ENCODE measurements around the gene FMN1. TPM values are rescaled to one million over a fixed set of nuclear protein-coding genes. Genes with fewer than 3 reads are reported as not detected.

FMN1 gene
- total RNA-seq, 1 experiment from 2014 or later: 4.5 TPM

DNA sequence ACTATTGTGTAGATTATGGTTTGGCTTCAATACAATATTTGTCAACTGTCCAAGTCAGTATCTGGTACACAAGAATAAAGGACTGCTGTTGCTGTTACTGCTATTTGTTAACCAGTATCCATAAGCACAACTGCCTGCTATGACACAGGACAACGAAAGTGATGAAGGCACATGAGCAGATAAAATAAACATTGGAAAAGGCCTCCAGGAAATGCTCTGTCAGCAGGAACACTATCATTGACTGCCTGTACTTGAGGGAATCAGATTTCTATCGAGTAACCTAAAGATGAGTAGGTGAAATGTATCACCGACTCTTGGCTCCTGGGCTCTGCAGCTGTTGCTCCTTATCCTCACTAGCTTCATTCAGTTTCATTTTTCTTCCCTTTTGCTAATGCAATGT is 56.5 kb downstream of the FMN1 start (continued):
- TF ChIP-seq, protein P1, sequence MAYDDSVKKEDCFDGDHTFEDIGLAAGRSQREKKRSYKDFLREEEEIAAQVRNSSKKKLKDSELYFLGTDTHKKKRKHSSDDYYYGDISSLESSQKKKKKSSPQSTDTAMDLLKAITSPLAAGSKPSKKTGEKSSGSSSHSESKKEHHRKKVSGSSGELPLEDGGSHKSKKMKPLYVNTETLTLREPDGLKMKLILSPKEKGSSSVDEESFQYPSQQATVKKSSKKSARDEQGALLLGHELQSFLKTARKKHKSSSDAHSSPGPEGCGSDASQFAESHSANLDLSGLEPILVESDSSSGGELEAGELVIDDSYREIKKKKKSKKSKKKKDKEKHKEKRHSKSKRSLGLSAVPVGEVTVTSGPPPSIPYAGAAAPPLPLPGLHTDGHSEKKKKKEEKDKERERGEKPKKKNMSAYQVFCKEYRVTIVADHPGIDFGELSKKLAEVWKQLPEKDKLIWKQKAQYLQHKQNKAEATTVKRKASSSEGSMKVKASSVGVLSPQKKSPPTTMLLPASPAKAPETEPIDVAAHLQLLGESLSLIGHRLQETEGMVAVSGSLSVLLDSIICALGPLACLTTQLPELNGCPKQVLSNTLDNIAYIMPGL (CRISPR knock-in tag; IDR thresholded peaks at IDR 0.05): no peak
- TF ChIP-seq ATF3 (CRISPR knock-in tag; conservative IDR thresholded peaks at IDR 0.05): no peak

DNA sequence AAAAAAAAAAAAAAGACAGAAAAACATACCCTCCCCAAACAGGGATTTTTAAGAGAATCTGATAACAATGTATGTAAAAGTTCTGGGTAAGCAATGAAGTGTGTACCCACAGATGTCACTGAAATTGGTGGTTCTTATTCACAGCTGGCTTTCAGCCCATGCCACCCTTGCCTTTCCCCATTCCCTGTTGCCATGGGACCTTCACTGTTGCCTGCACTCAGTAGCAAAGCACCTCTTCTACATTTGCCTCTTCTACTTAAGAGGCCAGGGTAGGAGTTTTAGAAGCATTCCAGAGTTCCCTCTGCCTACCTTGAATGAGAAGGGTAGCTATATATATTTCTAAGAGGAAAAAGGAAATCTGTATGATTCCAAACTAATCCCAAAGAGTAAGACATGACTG is 57.4 kb downstream of the FMN1 start:
- H3K4me3 Mint-ChIP-seq: no peak overlapping the region
- ChIA-PET CTCF (interaction anchor here (0.6 to 1.5 kb wide), 3 partner anchors 8 to 488 kb away, joined by 3 read pairs; no protein-coding TSS in a partner anchor), POLR2A (no interaction called here)
- no peak overlapping the region for H3K27ac Mint-ChIP-seq
- no peaks in the 10 kb centered on the region for H3K36me3 Mint-ChIP-seq
- no peak for ATAC-seq
- no peak for TF ChIP-seq OVOL2 (CRISPR knock-in tag; IDR thresholded peaks at IDR 0.05; ENCODE audit: borderline replicate concordance)
- no peak for TF ChIP-seq ETV6 (CRISPR knock-in tag; IDR thresholded peaks at IDR 0.05)
- TF ChIP-seq ARID4B (CRISPR knock-in tag; IDR thresholded peaks at IDR 0.05; ENCODE audit: borderline replicate concordance): no peak
- TF ChIP-seq, protein P2, sequence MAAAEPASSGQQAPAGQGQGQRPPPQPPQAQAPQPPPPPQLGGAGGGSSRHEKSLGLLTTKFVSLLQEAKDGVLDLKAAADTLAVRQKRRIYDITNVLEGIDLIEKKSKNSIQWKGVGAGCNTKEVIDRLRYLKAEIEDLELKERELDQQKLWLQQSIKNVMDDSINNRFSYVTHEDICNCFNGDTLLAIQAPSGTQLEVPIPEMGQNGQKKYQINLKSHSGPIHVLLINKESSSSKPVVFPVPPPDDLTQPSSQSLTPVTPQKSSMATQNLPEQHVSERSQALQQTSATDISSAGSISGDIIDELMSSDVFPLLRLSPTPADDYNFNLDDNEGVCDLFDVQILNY (CRISPR knock-in tag; IDR thresholded peaks at IDR 0.05): no peak
- peaks cover 6% of the 10 kb centered on the region for H3K4me1 Mint-ChIP-seq
- H3K9me3 Mint-ChIP-seq: no peaks in the 10 kb centered on the region
- DNase-seq (ENCODE audit: low spot score): no peak
- H3K27me3 Mint-ChIP-seq (ENCODE audit: low read depth): no peaks in the 10 kb centered on the region

GRCh38 chr15:33136353-33136752 is 58.2 kb downstream of the FMN1 start:
- ChIA-PET POLR2A (no interaction called here), CTCF (interaction anchor here (0.8 to 1.5 kb wide), 2 partner anchors 114 to 487 kb away, joined by 3 read pairs; no protein-coding TSS in a partner anchor)
- no peak for TF ChIP-seq EMX1 (CRISPR knock-in tag; IDR thresholded peaks at IDR 0.05)
- no peak for TF ChIP-seq ATF3 (CRISPR knock-in tag; conservative IDR thresholded peaks at IDR 0.05)
- TF ChIP-seq TP53 (CRISPR knock-in tag; IDR thresholded peaks at IDR 0.05): no peak
- TF ChIP-seq ATF6 (CRISPR knock-in tag; IDR thresholded peaks at IDR 0.05): no peak
- no peak for ATAC-seq
- Mint-ChIP-seq H3K27ac (no peak overlapping the region), H3K36me3 (no peaks in the 10 kb centered on the region), H3K27me3 (ENCODE audit: low read depth) (no peaks in the 10 kb centered on the region), H3K4me1 (peaks cover 11% of the 10 kb centered on the region), H3K4me3 (no peak overlapping the region), H3K9me3 (no peaks in the 10 kb centered on the region)
- DNase-seq (ENCODE audit: low spot score): no peak

DNA sequence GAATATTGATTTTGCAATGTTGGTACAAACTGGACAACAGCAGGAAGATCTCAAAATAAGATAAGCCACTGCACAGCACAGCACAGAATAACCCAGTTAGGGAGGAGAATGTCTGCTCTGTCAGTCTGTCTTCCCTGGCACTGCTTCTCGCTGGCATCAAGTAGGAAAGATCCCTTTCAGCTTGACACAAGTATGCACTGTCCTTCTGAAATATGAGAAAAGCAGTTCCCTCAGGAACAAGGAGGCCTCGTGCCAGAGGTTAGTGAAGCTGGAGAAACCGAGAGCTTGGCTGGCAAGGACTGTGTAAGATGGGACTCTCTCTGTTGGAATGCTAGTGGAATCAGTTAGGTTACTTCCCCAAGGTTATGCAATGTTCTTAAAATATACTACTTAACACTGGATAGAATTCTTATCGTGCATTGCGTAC is 59.1 kb downstream of the FMN1 start:
- H3K4me1 Mint-ChIP-seq: peaks cover 11% of the 10 kb centered on the region
- no peaks in the 10 kb centered on the region for H3K36me3 Mint-ChIP-seq
- H3K9me3 Mint-ChIP-seq: no peaks in the 10 kb centered on the region
- ATAC-seq (no peak), DNase-seq (ENCODE audit: low spot score) (no peak)
- H3K27ac Mint-ChIP-seq: no peak overlapping the region
- no peak overlapping the region for H3K4me3 Mint-ChIP-seq
- ChIA-PET POLR2A (no interaction called here), CTCF (interaction anchor here (0.8 to 1.0 kb wide), 2 partner anchors 113 to 486 kb away, joined by 3 read pairs; no protein-coding TSS in a partner anchor)
- H3K27me3 Mint-ChIP-seq (ENCODE audit: low read depth): no peaks in the 10 kb centered on the region
- no peak for TF ChIP-seq MXD4 (CRISPR knock-in tag; IDR thresholded peaks at IDR 0.05; ENCODE audit: borderline replicate concordance)
- TF ChIP-seq FOXJ3 (CRISPR knock-in tag; IDR thresholded peaks at IDR 0.05; ENCODE audit: borderline replicate concordance): no peak
- TF ChIP-seq NR1H2 (CRISPR knock-in tag; IDR thresholded peaks at IDR 0.05): no peak
- TF ChIP-seq ZNF232 (CRISPR knock-in tag; IDR thresholded peaks at IDR 0.05): no peak
- no peak for TF ChIP-seq KAT7 (CRISPR knock-in tag; IDR thresholded peaks at IDR 0.05; ENCODE audit: borderline replicate concordance)
- TF ChIP-seq NFYB (CRISPR knock-in tag; conservative IDR thresholded peaks at IDR 0.05; ENCODE audit: low read depth): no peak
- no peak for TF ChIP-seq RORB (CRISPR knock-in tag; IDR thresholded peaks at IDR 0.05)
- TF ChIP-seq, protein P3, sequence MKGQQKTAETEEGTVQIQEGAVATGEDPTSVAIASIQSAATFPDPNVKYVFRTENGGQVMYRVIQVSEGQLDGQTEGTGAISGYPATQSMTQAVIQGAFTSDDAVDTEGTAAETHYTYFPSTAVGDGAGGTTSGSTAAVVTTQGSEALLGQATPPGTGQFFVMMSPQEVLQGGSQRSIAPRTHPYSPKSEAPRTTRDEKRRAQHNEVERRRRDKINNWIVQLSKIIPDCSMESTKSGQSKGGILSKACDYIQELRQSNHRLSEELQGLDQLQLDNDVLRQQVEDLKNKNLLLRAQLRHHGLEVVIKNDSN (CRISPR knock-in tag; IDR thresholded peaks at IDR 0.05): no peak
- TF ChIP-seq SOX15 (CRISPR knock-in tag; IDR thresholded peaks at IDR 0.05): no peak
- no peak for TF ChIP-seq CTCF (IDR thresholded peaks at IDR 0.05)
